Fibroblast of skin of right quadriceps (primary cell): ENCODE results near the gene ABLIM1.

Source experiments
- DNase-seq: peaks from one replicate; pipeline ENCODE4 v3.0.0-alpha.2; 2013

ABLIM1 gene

GRCh38 chr10:114483575-114483974, 174.5 kb downstream of the ABLIM1 start:
- no peak for DNase-seq

- no peak for DNase-seq
Measured at GRCh38 chr10:114482480-114483304, 175.4 kb downstream of the ABLIM1 start.

DNA sequence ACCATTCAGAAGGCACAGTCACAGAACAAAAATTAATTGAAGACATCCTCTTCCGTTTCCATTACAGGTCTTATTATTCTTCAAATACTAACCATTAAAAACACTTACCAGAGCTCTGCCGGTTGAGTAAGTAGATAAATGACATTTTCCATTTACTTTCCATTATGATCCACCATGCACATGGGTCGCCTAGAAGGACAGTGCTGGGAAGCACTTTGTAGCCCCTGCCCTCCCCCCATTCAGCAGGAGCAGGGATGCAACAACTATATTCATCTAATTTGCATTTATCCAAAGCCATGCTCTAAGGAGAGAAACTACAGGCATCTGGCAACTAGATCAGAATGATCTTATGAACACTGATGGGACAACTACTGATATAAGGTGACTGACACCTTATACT, 177.0 kb downstream of the ABLIM1 start:
- DNase-seq: no peak

DNA sequence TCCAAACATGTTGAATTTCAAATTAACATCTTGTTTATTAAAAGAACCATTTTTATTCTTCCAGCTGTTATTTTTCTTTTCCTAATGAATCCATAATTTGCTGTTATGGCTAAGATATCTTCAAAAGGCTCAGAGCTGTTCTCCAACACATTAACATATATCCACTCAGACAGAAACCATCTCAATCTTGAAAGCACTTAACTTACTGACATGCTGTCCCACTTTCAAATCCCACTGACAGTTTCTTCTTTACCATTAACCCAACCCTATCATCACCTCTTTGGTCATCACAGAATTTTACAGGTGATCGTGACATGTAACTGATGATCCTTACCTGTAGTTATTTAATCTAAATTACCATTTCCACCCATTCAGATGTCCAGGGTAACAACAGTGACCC, 178.2 kb downstream of the ABLIM1 start:
- DNase-seq: no peak

DNA sequence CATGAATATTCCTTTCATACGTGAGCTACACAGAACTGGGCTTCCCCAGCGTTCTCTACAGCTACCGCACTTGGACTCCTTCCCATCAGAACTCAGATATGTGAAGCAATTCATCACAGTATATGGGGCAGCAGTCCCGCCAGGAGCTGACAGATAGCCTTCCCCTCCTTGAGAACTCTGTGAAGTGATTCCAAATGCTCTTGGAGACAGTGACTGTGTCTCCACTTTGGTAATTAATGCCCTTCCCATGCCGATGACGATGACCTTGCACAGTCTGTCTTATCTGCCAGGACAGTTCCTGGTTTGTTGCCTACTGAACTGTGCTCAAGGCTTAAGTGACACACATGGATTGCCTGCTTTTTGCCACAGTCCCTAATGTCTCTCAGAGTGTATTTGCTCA, 178.8 kb downstream of the ABLIM1 start:
- DNase-seq: no peak

GRCh38 chr10:114478281-114478680, 179.8 kb downstream of the ABLIM1 start:
- DNase-seq: peak; percentile 22

DNA sequence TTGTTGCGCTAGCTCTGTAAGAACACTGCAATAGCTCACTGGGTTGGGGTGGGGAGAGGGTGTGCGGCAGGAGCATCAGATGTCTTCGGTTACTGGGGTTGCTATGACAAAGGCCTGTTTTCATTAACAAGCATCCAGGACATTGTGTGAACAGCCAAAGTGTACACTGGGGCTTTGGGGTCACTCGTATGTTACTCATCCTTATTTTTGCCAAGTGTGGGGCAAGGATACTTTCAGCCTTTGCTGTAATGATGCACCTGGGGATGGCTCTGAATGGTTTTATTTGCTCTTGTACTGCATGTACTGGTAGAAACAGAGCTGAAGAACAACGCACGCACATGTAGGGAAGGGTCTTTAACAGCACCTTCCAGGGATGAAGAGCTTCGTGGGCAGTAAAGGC, 180.8 kb downstream of the ABLIM1 start:
- peak; percentile 9 for DNase-seq

- no peak for DNase-seq
Measured at GRCh38 chr10:114474989-114475388, 183.1 kb downstream of the ABLIM1 start.

- no peak for DNase-seq
Measured at GRCh38 chr10:114473776-114474175, 184.3 kb downstream of the ABLIM1 start.

DNA sequence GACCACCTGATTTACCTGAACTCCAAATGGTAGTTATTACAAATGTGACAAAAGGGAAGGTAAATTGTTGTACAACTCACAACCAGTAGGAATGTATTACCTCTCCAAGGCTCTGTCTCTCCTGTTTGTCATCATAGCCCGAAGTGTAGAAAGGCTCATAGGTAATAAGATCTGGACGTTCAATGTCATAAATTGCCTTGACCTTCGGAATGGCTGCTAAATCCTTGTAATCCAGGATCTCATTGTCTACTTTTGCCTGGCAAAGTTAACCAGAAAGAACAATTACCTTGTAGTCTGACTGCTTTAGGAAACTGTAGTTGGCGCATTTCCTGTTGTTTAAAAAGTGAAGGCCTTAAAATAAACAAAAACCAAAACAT, 185.2 kb downstream of the ABLIM1 start:
- no peak for DNase-seq

DNA sequence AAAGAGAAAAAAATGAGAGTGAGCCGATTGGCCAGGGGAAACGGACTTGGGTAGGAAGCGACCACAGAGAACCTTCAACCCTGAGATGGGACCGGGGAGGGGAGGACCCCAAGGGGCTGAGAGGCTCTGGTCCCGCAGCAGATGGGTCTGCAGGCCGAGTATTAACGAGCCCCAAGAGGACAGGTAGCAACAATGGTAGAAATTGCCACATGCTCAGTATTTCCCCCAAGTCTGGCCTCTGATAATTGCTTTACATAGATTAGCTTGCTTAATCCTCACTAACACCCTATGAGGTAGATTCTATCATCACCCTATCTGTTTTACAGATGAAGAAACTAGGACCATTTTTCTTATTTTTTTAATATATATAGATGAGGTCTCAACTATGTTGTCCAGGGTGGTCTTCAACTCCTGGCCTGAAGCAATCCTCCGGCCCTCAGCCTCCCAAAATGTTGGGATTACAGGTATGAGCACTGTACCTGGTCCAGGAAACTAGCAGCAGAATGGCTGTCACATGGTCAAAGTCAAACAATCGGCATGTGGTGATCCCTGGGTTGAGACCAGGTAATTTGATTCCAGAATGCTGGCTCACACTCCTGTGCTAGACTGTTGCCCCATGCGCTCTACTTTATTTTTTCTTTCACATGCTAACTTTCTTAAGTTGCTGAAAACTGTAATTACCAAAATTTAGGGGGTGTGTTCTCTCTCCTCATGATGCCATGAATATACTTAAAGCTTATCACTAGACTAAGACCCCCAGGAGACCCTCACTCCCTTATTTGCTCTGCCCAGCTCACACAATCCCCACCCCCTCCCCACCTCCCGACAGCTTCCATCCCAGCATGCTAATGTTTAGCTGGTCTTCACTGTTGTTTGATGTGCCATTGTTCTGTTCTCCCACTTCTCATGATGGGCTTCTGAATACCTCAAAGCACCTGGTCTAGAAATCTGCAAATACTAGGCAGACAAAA, 185.9 kb downstream of the ABLIM1 start:
- DNase-seq: no peak

GRCh38 chr10:114470956-114471905, 186.8 kb downstream of the ABLIM1 start:
- peak; percentile 54 for DNase-seq

- DNase-seq: no peak
Measured at GRCh38 chr10:114470361-114470760, 187.7 kb downstream of the ABLIM1 start.

DNA sequence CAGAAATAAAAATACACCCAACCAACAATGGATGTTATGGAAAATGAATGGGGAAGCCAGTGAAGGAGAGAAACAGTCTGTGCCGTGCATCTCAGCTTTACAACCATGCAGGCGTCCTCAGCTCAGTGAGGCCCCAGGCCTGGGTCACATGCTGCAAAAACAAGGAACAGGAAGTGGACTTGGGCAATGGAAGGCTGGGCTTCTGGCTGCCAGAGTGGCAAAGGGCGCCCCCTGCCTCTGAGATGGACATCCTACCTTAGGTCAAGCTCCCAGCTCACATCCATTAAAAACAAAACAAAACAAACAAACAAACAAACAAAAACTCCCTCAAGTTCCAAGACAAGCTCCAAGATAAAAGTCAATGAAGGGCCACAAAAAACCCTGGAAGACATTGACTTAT, 199.1 kb downstream of the ABLIM1 start:
- DNase-seq: peak; percentile 11

- no peak for DNase-seq
Measured at GRCh38 chr10:114458216-114458920, 199.7 kb downstream of the ABLIM1 start.

DNA sequence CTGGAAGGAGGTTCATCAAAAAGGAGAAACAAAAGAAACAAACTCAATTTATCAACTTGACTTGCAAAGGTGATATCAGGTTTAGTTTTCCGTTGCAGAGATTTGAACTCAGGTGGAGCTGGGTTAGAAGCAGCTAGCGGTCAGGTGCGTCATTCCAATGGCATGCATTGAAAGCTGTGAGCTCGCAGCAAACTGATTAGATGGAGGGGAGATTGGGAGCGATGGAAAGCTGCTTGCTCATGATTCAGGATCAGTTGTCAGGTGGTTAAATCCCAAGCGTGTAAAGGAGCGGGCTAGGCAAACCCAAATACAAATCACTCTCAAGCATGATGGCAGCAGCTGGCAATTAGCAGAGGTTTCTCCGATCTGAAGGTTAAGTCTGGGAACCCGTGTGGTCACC, 204.5 kb downstream of the ABLIM1 start:
- DNase-seq: no peak

- DNase-seq: no peak
Measured at GRCh38 chr10:114448897-114449296, 209.2 kb downstream of the ABLIM1 start.

GRCh38 chr10:114445332-114445731, 212.7 kb downstream of the ABLIM1 start:
- no peak for DNase-seq

GRCh38 chr10:114444819-114445218, 213.3 kb downstream of the ABLIM1 start:
- no peak for DNase-seq

DNA sequence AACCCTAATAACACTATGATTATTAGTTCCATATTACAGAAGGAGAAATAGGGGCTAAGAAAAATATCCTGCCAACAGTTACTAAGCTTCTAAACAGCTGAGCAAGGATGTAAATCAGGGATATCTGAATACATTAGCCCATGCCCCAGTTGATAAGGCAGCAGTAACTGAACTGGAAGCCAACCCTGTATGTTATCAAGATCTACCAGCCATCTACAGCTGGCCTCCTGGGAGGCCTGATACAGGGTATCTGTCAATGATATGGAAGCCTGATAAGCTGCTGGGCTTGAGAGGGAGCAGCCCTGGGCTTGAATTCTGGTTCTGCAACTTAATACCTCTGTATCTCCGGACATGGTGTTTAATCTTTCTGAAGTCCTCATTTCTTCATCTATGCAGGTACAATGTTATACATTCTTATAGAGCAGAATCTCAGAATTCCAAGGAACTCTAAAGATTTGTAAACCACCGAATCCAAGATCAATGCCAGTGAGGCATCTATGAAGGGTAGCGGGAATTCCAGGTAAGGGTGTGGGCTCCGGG, 215.9 kb downstream of the ABLIM1 start:
- no peak for DNase-seq

- no peak for DNase-seq
Measured at GRCh38 chr10:114441107-114441506, 217.0 kb downstream of the ABLIM1 start.
